Caco-2 (cell line): ENCODE data around the gene NKD2. TPM values are rescaled to one million over a fixed set of nuclear protein-coding genes. Genes with fewer than 3 reads are reported as not detected.

Experiments
- BruUV-seq: library from RNA; stranded (reverse); fragments of 400-500 nt; replicated peaks from 2 replicates; lab custom pipeline; 2021; lab: Mats Ljungman, UMichigan
- CTCF ChIA-PET: fragments of 300-600 bp; sonication (Branson Sonifier 250); formaldehyde crosslinking; loops from one replicate; lab custom pipeline; 2022; ENCODE audit warnings: antibody characterized with exemption; lab: Charles Lee
- POLR2A ChIA-PET: fragments of 300-600 bp; sonication (Branson Sonifier 250); formaldehyde crosslinking; loops from one replicate; lab custom pipeline; 2022; ENCODE audit warnings: antibody characterized with exemption; lab: Charles Lee
- DNase-seq, 2 experiments: peaks; one replicate each; pipeline versions ENCODE4 v3.0.0 to v3.0.0-alpha.2; 2020 to 2022
- H3K27me3 ChIP-seq: replicated peaks from 2 replicates; pipeline ENCODE4 v1.6.0; 2011; ENCODE audit warnings: low read length; ENCODE audit not compliant: control insufficient read depth, insufficient read depth
- H3K36me3 ChIP-seq: 2 replicates; pipeline ENCODE4 v1.5.1; 2011; ENCODE audit warnings: low read length; ENCODE audit not compliant: control insufficient read depth, insufficient read depth
- H3K4me1 ChIP-seq: fragments of 250-450 bp; sonication (Bioruptor Pico); 2 replicates; pipeline ENCODE4 v1.5.1; 2020; ENCODE audit warnings: mild to moderate bottlenecking
- H3K4me3 ChIP-seq: 2 replicates; pipeline ENCODE4 v1.5.1; 2011; ENCODE audit warnings: low read depth, mild to moderate bottlenecking, control low read depth, low read length
- H3K9me3 ChIP-seq: fragments of 250-450 bp; sonication (Bioruptor Pico); 2 replicates; pipeline ENCODE4 v1.5.1; 2020; ENCODE audit warnings: mild to moderate bottlenecking, moderate library complexity
- H3K27ac Mint-ChIP-seq: one replicate; pipeline ENCODE4 v1.8.0; 2022; ENCODE audit warnings: mixed read lengths; ENCODE audit not compliant: unreplicated experiment
- H3K27me3 Mint-ChIP-seq: one replicate; pipeline ENCODE4 v1.8.0; 2022; ENCODE audit warnings: mixed read lengths; ENCODE audit not compliant: insufficient read depth, unreplicated experiment
- H3K36me3 Mint-ChIP-seq: one replicate; pipeline ENCODE4 v1.8.0; 2022; ENCODE audit warnings: mild to moderate bottlenecking, mixed read lengths; ENCODE audit not compliant: insufficient read depth, unreplicated experiment
- H3K4me1 Mint-ChIP-seq: one replicate; pipeline ENCODE4 v1.8.0; 2022; ENCODE audit warnings: low read depth, mixed read lengths; ENCODE audit not compliant: unreplicated experiment
- H3K4me3 Mint-ChIP-seq: one replicate; pipeline ENCODE4 v1.8.0; 2022; ENCODE audit warnings: mild to moderate bottlenecking, moderate library complexity, mixed read lengths; ENCODE audit not compliant: unreplicated experiment
- H3K9me3 Mint-ChIP-seq: one replicate; pipeline ENCODE4 v1.8.0; 2022; ENCODE audit warnings: mixed read lengths; ENCODE audit not compliant: unreplicated experiment
- CTCF ChIP-seq, 2 experiments: fragments of 200-600 bp in 1 of 2; IDR thresholded peaks; 1 replicate in 1 of 2; 2 replicates in 1 of 2; pipeline versions ENCODE4 v1.5.1 to v1.8.0; 2011 to 2022; ENCODE audit warnings: antibody characterized with exemption in 1 of 2, control low read depth in 1 of 2, inconsistent platforms in 1 of 2, low read depth in 1 of 2, low read length in 1 of 2, mild to moderate bottlenecking in 1 of 2, moderate library complexity in 1 of 2; ENCODE audit not compliant: insufficient read depth in 1 of 2, severe bottlenecking in 1 of 2, unreplicated experiment in 1 of 2
- intact Hi-C: fragments of 100-400 bp; cut with micrococcal nuclease; formaldehyde crosslinking; loops from one replicate; pipeline ENCODE4 v1.10.0; 2022; ENCODE audit not compliant: unreplicated experiment
- total RNA-seq: library from RNA; stranded (reverse); gene quantifications from 2 replicates; pipeline ENCODE4 v1.2.3, GENCODE V29; 2022

Gene NKD2
- total RNA-seq, 1 experiment from 2014 or later = 17.7 TPM

GRCh38 chr5:1076406-1076805 is 67.8 kb downstream of the NKD2 start:
- no peaks in the 10 kb centered on the region for H3K4me1 Mint-ChIP-seq
- H3K27ac Mint-ChIP-seq = no peak overlapping the region
- intact Hi-C loops = no loop called here
- peaks cover 6% of the 10 kb centered on the region for H3K36me3 Mint-ChIP-seq
- Histone ChIP-seq H3K4me3 (no peak overlapping the region), H3K36me3 (no peaks in the 10 kb centered on the region; the same call in 1 of the 2 replicates), H3K27me3 (no peaks in the 10 kb centered on the region), H3K9me3 (no peaks in the 10 kb centered on the region), H3K4me1 (no peaks in the 10 kb centered on the region)
- no peak for TF ChIP-seq CTCF (IDR thresholded peaks at IDR 0.05; ENCODE audit: insufficient read depth in 1 of 2, low read depth in 1 of 2, low read length in 1 of 2, severe bottlenecking in 1 of 2, unreplicated experiment in 1 of 2)
- POLR2A ChIA-PET = interaction anchor here (0.6 kb wide), 1 partner anchor 9 kb away, joined by 3 read pairs; no protein-coding TSS in a partner anchor
- H3K4me3 Mint-ChIP-seq = no peak overlapping the region
- CTCF ChIA-PET = no interaction called here
- no TSS peak for BruUV-seq
- no peak for DNase-seq
- H3K27me3 Mint-ChIP-seq = no peaks in the 10 kb centered on the region
- no peaks in the 10 kb centered on the region for H3K9me3 Mint-ChIP-seq

- BruUV-seq = no TSS peak
- intact Hi-C loops = no loop called here
- no peaks in the 10 kb centered on the region for H3K4me1 ChIP-seq
- ChIA-PET POLR2A (interaction anchor here (0.6 kb wide), 1 partner anchor 10 kb away, joined by 3 read pairs; no protein-coding TSS in a partner anchor), CTCF (no interaction called here)
- no peaks in the 10 kb centered on the region for H3K9me3 ChIP-seq
- Mint-ChIP-seq H3K4me1 (no peaks in the 10 kb centered on the region), H3K4me3 (no peak overlapping the region), H3K27ac (no peak overlapping the region), H3K36me3 (peaks cover 6% of the 10 kb centered on the region), H3K27me3 (no peaks in the 10 kb centered on the region), H3K9me3 (no peaks in the 10 kb centered on the region)
- TF ChIP-seq CTCF (IDR thresholded peaks at IDR 0.05; ENCODE audit: insufficient read depth in 1 of 2, low read depth in 1 of 2, low read length in 1 of 2, severe bottlenecking in 1 of 2, unreplicated experiment in 1 of 2) = no peak
- no peak for DNase-seq
- H3K4me3 ChIP-seq = no peak overlapping the region
- H3K27me3 ChIP-seq = no peaks in the 10 kb centered on the region
- H3K36me3 ChIP-seq = no peaks in the 10 kb centered on the region; the same call in 1 of the 2 replicates
Measured at GRCh38 chr5:1077026-1077425, 68.4 kb downstream of the NKD2 start.

GRCh38 chr5:1077491-1078020 is 69.0 kb downstream of the NKD2 start:
- Histone ChIP-seq H3K4me1 (no peaks in the 10 kb centered on the region), H3K36me3 (no peaks in the 10 kb centered on the region; the same call in 1 of the 2 replicates), H3K9me3 (no peaks in the 10 kb centered on the region), H3K27me3 (no peaks in the 10 kb centered on the region), H3K4me3 (no peak overlapping the region)
- BruUV-seq = no TSS peak
- no peak for TF ChIP-seq CTCF (IDR thresholded peaks at IDR 0.05; ENCODE audit: insufficient read depth in 1 of 2, low read depth in 1 of 2, low read length in 1 of 2, severe bottlenecking in 1 of 2, unreplicated experiment in 1 of 2)
- ChIA-PET POLR2A (no interaction called here), CTCF (no interaction called here)
- Mint-ChIP-seq H3K9me3 (no peaks in the 10 kb centered on the region), H3K4me1 (no peaks in the 10 kb centered on the region), H3K27ac (no peak overlapping the region), H3K4me3 (no peak overlapping the region), H3K36me3 (peaks cover 6% of the 10 kb centered on the region), H3K27me3 (no peaks in the 10 kb centered on the region)
- no peak for DNase-seq
- intact Hi-C loops = no loop called here
